Activated CD4-positive, alpha-beta T cell treated with anti-CD3 and anti-CD28 coated beads for 4 hours (primary cell): ENCODE measurements around the gene MAGED4.
"Not testable (repeated sequence)": the region's sequence is repeated elsewhere in the genome, so short reads cannot be mapped to it uniquely, and the experiment has no call there.

Experiments used
- DNase-seq, 2 donors: peaks; one replicate each; pipeline ENCODE4 v3.0.0-alpha.2; 2020

Gene MAGED4, protein sequence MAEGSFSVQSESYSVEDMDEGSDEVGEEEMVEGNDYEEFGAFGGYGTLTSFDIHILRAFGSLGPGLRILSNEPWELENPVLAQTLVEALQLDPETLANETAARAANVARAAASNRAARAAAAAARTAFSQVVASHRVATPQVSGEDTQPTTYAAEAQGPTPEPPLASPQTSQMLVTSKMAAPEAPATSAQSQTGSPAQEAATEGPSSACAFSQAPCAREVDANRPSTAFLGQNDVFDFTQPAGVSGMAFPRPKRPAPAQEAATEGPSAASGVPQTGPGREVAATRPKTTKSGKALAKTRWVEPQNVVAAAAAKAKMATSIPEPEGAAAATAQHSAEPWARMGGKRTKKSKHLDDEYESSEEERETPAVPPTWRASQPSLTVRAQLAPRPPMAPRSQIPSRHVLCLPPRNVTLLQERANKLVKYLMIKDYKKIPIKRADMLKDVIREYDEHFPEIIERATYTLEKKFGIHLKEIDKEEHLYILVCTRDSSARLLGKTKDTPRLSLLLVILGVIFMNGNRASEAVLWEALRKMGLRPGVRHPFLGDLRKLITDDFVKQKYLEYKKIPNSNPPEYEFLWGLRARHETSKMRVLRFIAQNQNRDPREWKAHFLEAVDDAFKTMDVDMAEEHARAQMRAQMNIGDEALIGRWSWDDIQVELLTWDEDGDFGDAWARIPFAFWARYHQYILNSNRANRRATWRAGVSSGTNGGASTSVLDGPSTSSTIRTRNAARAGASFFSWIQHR

GRCh38 chrX:52184440-52185077, at the start of gene MAGED4:
Gene MAGED4 (plus strand): TSS chrX:52184888. CDS start chrX:52185923, 1,035 bp downstream.
- not testable (repeated sequence) for DNase-seq

DNA sequence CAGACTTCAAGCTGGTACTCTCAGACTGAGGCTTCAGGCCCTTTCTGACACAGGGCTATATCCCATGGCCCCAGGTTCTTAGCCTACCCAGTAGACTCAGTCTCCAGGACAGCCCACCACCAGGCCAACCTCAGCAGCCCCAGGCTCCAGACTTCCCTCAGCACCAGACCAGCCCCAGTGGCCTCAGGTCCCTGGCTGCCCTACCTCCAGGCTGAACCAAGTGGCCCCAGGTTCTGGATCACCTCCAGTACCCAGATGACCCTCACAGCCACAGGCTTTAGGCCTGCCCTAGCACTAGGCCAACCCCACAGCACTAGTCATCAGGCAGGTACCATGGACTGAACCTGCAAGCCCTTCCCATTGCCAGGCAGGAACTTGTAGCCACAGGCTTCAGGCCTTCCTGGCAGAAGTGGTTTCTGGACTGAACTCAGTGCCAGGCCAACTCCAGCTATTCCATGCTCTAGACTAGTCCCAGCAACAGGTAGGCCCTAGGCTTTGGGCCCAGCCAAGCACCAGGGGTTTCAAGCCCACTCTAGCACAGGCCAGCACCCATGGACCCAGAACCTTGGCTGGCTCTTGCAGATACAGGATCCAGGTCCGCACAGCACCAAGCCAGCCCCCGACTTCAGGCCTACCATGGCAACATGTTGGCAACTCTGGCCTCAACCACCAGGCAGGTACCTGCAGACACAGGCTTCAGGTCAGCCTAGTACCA, 45.7 kb upstream of the MAGED4 start:
- no peak for DNase-seq

DNA sequence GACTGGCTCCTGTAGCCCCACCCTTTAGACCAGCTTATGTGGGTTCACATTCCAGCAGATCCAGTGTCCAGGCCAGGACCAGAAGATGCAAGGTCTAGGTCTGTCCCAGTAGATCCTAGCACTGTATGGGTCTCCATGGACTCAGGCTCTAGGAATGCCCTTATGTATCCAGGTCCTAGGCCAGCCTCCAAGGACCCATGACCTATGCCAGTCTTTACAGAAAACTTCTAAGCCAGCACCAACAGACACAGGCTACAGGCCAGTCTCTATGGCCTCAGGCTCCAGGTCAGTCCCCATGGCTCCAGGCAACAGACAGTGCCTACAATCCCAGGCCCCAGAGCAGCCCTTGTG, 45.2 kb upstream of the MAGED4 start:
- DNase-seq = no peak

DNA sequence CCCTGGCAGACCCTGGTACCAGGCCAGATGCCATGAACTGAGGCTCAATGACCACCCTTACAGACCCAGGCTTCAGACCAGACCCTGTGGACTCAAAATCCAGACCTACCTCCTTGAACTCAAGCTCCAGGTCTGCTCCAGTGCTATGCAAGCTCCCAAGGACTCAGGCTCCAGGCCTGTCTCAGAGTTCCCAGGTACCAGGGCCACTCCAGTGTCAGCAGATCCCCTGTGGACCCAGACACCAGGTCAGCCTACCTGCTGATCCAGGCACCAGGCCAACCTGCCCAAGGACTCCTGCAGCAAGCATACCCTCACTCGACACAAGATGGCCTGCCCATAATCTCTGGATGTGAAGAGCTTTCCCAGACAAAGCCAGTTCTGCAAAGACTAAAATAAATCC, 44.7 kb upstream of the MAGED4 start:
- no peak for DNase-seq

DNA sequence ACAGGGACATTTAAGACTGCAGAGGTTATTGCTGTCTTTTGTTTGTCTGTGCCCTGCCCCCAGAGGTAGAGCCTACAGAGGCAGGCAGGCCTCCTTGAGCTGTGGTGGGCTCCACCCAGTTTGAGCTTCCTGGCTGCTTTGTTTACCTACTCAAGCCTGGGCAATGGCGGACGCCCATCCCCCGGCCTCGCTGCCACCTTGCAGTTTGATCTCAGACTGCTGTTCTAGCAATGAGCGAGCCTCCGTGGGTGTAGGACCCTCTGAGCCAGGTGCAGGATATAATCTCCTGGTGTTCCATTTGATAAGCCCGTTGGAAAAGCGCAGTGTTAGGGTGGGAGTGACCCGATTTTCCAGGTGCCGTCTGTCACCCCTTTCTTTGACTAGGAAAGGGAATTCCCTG, 34.0 kb upstream of the MAGED4 start:
- DNase-seq = not testable (repeated sequence)

DNA sequence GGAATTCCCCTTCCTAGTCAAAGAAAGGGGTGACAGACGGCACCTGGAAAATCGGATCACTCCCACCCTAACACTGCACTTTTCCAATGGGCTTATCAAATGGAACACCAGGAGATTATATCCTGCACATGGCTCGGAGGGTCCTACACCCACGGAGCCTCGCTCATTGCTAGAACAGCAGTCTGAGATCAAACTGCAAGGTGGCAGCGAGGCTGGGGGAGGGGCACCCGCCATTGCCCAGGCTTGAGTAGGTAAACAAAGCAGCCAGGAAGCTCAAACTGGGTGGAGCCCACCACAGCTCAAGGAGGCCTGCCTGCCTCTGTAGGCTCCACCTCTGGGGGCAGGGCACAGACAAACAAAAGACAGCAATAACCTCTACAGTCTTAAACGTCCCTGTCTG, 24.5 kb upstream of the MAGED4 start:
- DNase-seq = not testable (repeated sequence)

DNA sequence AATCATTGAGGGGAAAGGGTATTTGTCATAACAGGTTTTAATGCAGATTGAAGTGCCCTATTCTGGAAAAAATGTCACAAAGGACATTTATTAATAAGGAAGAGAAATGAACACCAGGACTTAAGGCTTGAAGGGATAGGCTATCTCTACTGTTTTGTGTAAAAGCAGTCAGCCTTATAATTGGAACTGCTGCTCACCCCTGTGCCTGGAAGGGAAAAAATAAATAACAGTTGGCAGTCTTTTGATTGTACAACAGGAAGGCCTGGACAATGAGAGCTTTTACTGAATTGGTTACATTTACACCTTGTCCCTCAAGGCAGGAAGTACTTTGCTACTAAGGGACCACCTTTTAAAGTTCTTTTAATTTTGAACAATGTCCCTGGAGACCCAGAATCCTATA, 17.8 kb upstream of the MAGED4 start:
- no peak for DNase-seq

GRCh38 chrX:52171055-52171454, 13.6 kb upstream of the MAGED4 start:
- not testable (repeated sequence) for DNase-seq

DNA sequence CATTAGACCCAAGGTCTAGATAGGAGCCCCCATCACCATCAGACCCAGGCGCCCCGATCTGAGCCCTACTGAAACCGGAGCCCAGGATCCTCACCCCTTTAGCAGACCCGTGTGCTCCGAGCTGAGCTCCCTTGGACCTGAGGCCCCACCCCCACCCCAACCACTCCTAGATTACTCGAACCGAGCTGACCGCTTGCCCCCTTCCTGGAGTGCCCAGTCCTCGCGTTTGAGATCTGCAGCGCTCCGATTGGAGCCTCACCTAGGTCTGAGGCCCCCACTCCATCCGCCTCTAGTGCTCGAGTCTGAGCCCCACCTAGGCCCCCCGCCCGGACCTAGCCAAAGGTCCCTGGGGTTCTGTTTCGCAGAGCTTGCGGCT, 378 bp downstream of the MAGED4 start:
- not testable (repeated sequence) for DNase-seq

- DNase-seq = not testable (repeated sequence)
Measured at GRCh38 chrX:52211405-52211804, 26.7 kb downstream of the MAGED4 start.

- DNase-seq = no peak
Measured at GRCh38 chrX:52213276-52213675, 28.6 kb downstream of the MAGED4 start.

DNA sequence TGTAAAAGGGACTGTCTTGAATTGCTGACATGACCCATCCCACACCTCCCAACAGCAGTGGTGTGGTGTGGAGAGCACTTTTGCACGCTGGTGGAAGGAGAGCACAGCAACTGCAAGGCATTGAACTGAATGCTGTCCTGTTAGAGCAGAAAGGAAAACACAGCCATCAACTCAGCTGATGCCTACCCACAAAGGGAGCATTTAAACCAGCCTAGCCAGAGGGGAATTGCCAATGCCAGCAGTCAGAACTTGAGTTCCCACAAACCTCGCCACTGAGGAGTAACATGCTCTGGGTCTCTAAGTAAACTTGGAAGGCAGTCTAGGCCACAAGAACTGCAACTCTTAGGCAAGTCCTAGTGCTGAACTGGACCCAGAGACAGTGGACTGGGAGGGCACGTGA, 31.9 kb downstream of the MAGED4 start:
- DNase-seq = no peak

- no peak for DNase-seq
Measured at GRCh38 chrX:52217494-52218160, 32.9 kb downstream of the MAGED4 start.

DNA sequence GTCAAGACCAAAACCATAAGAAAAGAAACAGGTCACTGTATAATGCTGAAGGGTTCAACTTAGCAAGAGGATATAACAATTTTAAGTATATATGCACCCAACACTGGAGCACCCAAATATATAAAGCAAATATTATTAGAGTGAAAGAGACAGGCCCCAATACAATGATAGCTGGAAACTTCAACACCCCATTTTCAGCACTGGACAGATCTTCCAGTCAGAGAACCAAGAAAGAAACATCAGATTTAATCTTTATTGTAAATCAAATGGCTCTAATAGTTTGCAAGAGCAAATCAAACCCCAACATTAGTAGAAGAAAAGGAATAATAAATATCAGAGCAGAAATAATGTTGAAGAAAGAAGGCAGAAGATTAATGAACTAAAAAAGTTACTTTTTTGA, 36.2 kb downstream of the MAGED4 start:
- no peak for DNase-seq
